Ectodermal cell (in vitro differentiated cells): Measurements from ENCODE around the gene PLA2G12A.

Experiments used
- H3K27ac ChIP-seq: 2 replicates; pipeline ENCODE4 v1.7.0; 2013; ENCODE audit warnings: mild to moderate bottlenecking, low read depth, low read length; ENCODE audit not compliant: insufficient read depth, poor library complexity, severe bottlenecking
- H3K27me3 ChIP-seq: 2 replicates; pipeline ENCODE4 v1.7.0; 2013; ENCODE audit warnings: mild to moderate bottlenecking, low read length; ENCODE audit not compliant: insufficient read depth, control insufficient read depth, poor library complexity, severe bottlenecking
- H3K36me3 ChIP-seq: one replicate; pipeline ENCODE4 v1.7.0; 2013; ENCODE audit warnings: low read length; ENCODE audit not compliant: control insufficient read depth, insufficient read depth
- H3K4me1 ChIP-seq: one replicate; pipeline ENCODE4 v1.7.0; 2013; ENCODE audit warnings: low read length; ENCODE audit not compliant: control insufficient read depth, insufficient read depth
- H3K4me3 ChIP-seq: 2 replicates; pipeline ENCODE4 v1.7.0; 2013; ENCODE audit warnings: low read depth, low read length, control low read depth; ENCODE audit not compliant: insufficient read depth
- H3K9me3 ChIP-seq: 2 replicates; pipeline ENCODE4 v1.7.0; 2013; ENCODE audit warnings: mild to moderate bottlenecking, low read length, moderate library complexity; ENCODE audit not compliant: control insufficient read depth
- WGBS, 2 experiments: methylation state at CpG; one replicate each; pipeline ENCODE4 v1.1.7; 2013; ENCODE audit warnings: missing lambda C conversion rate in 2 of 2; 5-methylcytosine and 5-hydroxymethylcytosine counted together

The PLA2G12A gene

DNA sequence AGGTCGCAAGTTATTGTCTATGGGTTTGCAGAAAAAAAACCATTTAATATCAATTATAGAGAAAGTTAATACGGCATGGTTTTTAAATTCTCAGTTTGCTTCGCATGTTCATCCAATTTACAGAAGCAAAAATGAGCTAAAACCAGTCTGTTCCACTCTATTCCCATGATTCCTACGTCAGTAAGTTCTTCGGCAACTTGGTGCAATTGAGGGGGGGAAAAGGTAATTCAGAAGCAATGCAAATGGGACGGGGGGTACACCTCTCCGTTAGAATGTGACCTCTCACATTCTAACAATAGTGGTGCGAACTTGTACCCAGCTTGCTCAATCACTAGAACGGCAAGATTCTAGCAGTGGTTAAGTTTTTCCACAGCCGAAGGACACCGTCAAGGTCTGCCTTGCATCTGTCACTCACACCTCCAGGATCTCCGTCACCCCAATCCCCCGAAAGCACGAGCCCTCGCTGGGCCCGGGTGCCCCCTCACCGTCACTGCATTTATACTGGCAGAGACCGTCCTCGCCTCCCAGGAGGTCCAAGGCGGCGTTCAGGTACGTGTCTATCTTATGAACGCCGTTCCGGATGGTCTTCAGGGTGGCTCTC is 653 bp downstream of the PLA2G12A start:
- Histone ChIP-seq H3K27ac (no peak overlapping the region), H3K4me1 (peaks cover 6% of the 10 kb centered on the region), H3K36me3 (no peaks in the 10 kb centered on the region), H3K9me3 (no peaks in the 10 kb centered on the region), H3K4me3 (peak overlapping the region; percentile 71), H3K27me3 (peaks cover 11% of the 10 kb centered on the region)
- WGBS, 2 experiments = 1 to 3% methylated on average over 23 to 25 of the region's 25 CpGs

DNA sequence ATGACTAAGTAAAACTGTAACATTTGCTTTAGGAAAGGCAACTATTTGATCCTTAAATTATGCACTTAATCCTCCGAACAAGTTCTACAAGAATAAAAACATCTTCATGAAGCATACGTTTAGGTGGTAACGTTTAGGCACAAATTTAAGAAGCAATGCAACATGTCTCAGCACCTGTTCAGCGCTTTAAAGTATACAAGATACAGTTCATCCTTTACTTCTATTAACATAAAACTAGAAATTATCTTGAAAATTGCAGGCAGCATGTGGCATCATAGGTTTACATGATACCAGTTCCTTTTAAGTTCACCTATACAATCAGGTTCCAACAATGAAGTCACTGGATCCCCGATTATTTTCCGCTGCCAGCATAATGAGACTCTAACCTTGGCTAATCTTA is 1.5 kb downstream of the PLA2G12A start:
- Histone ChIP-seq H3K36me3 (no peaks in the 10 kb centered on the region), H3K27ac (no peak overlapping the region), H3K4me3 (no peak overlapping the region), H3K9me3 (no peaks in the 10 kb centered on the region), H3K27me3 (peaks cover 11% of the 10 kb centered on the region), H3K4me1 (peaks cover 6% of the 10 kb centered on the region)
- WGBS, 2 experiments = 90 to 93% methylated on average over 6 of the region's 6 CpGs

DNA sequence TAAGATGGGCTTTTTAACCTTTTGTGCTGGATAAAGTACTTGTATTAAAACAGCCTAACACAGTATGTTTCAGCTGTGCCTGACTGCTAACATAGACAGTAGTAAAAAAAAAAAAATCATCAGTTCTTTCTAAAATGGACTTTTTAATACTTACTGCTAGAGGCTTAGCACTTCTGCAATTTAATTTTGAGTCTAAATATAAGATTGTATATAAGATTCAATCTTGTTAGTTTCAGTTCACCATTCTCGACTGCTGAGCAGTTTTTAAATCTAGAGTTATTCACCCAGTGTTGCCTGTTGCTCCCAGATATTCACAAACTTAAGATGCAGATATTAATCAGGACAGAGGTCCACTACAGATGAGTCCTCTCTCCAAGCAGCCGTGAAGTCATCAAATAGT is 6.8 kb downstream of the PLA2G12A start:
- H3K4me1 ChIP-seq = no peaks in the 10 kb centered on the region

DNA sequence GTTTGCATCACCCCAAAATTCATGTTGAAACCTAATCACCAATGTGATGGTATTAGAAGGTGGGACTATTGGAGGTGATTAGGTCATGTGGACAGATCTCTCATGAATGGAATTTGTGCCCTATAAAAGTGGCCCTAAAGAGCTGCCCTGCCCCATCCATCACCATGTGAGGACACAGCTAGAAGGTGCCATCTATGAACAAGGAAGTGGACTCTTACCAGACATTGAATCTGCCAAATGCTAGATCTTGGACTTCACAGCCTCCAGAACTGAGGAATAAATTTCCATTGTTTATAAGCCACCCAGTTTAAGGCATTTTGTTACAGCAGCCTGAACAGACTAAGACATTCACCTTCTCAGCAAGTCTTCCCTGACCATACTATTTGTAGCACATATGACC is 7.5 kb downstream of the PLA2G12A start:
- Histone ChIP-seq H3K4me1 (no peaks in the 10 kb centered on the region), H3K27ac (no peak overlapping the region), H3K27me3 (no peaks in the 10 kb centered on the region), H3K36me3 (no peaks in the 10 kb centered on the region), H3K9me3 (no peaks in the 10 kb centered on the region), H3K4me3 (no peak overlapping the region)

More for the DNA sequence above, 6.8 kb downstream of the PLA2G12A start:
- no peaks in the 10 kb centered on the region for H3K36me3 ChIP-seq
- H3K4me3 ChIP-seq = no peak overlapping the region
- 94 to 96% methylated on average over 2 of the region's 2 CpGs for WGBS, 2 experiments
- no peaks in the 10 kb centered on the region for H3K27me3 ChIP-seq
- H3K9me3 ChIP-seq = no peaks in the 10 kb centered on the region
- H3K27ac ChIP-seq = no peak overlapping the region

DNA sequence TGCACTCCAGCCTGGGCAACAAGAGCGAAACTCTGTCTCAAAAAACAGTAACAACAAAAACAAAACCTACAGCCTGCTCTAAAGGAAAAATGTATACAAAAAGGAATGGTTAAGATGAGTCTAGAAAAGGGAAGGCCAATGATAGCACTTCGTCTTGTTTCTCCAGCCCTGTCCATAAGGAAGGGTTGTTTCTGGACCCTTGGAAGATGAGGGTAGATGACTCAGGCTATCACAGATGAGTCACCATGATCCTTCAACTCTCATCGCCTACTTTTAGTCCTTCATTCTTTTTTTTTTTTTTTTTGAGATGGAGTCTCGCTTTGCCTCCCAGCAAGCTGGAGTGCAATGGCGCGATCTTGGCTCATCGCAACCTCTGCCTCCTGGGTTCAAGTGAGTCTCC is 8.8 kb downstream of the PLA2G12A start:
- WGBS, 2 experiments = 88 to 89% methylated on average over 7 of the region's 7 CpGs
- H3K27ac ChIP-seq = no peak overlapping the region
- H3K4me3 ChIP-seq = no peak overlapping the region
- no peaks in the 10 kb centered on the region for H3K4me1 ChIP-seq
- no peaks in the 10 kb centered on the region for H3K9me3 ChIP-seq
- H3K36me3 ChIP-seq = peaks cover 4% of the 10 kb centered on the region
- no peaks in the 10 kb centered on the region for H3K27me3 ChIP-seq

DNA sequence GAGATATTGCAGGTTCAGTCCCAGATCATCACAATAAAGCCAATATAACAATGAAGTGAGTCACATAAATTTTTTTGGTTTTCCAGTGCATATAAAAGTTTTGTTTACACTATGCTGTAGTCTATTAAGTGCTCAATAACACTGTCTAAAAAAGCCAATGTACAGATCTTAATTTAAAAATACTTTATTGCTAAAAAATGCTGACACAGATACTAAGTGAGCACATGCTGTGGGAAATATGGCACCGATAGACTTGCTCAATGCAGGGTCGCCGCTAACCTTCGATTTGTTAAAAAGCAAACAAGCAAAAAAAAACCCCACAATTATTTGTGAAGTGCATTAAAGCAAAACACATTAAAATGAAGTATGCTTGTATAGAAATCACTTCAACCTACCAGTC is 10.3 kb downstream of the PLA2G12A start:
- peaks cover 4% of the 10 kb centered on the region for H3K36me3 ChIP-seq
- H3K27ac ChIP-seq = no peak overlapping the region
- 98% methylated on average over 4 of the region's 4 CpGs; no CpG with 5 or more reads in 1 of the 2 experiments for WGBS, 2 experiments
- no peaks in the 10 kb centered on the region for H3K27me3 ChIP-seq
- H3K9me3 ChIP-seq = no peaks in the 10 kb centered on the region
- H3K4me3 ChIP-seq = no peak overlapping the region
- no peaks in the 10 kb centered on the region for H3K4me1 ChIP-seq

DNA sequence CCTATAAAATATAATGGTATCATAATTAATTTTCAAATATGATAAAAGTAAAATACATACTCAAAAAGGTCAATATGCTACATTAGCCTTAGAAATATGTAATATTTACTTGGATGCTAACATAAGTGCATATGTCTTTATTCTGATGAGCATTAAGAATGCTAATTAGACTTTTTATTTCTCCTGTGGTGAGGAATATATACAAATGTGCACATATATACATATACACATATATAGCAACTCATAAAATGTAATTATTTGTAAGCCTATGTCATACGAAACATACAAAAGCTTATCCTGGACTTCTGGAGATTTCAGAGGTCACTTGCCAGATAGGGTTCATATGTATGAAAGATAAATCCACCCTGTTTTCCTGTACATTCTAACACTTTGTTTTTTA is 11.1 kb downstream of the PLA2G12A start:
- Histone ChIP-seq H3K9me3 (no peaks in the 10 kb centered on the region), H3K4me1 (no peaks in the 10 kb centered on the region), H3K4me3 (no peak overlapping the region), H3K27ac (no peak overlapping the region), H3K27me3 (no peaks in the 10 kb centered on the region), H3K36me3 (peaks cover 4% of the 10 kb centered on the region)
- WGBS, 2 experiments = 93 to 100% methylated on average over 1 of the region's 1 CpG

DNA sequence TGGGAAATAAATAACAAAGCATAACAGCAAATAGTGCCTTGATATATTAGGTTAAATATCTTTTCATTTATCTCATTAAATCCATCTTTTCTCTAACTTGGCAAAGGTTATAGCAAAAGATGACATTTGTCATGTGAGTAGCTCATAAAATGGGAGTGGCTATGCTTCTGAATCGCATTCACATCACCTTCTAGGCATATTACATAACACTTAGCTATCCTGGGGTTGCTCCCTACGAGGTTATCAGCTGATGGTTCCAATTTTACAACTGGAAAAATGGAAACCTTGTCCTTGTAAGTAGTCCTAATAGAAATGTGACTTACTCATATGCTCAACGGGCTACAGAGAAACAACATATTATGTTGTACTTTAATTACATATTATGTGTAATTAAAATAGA is 16.4 kb downstream of the PLA2G12A start:
- Histone ChIP-seq H3K4me1 (no peaks in the 10 kb centered on the region), H3K4me3 (no peak overlapping the region), H3K27me3 (no peaks in the 10 kb centered on the region), H3K27ac (no peak overlapping the region), H3K36me3 (peaks cover 4% of the 10 kb centered on the region), H3K9me3 (no peaks in the 10 kb centered on the region)
- WGBS, 2 experiments = 60 to 85% methylated on average over 1 to 2 of the region's 3 CpGs

DNA sequence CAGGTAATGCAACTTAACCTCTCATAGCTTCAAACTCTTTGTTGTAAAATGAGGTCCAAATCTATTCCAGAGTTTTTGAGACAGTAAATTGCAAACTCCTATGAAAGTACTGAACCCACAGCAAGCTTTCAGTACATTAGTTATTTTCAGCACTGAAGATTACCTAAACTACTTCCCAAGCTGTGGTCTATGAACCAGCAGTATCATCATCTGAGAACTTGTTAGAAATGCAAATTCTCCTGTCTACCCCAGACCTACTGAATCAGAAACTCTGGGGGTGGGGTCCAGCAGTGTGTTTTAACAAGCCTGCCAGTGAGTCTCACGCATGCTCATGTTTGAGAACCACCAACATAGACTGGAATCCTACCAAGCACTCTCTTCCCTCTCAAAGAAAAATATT is 20.9 kb downstream of the PLA2G12A start:
- H3K36me3 ChIP-seq = no peaks in the 10 kb centered on the region
- H3K9me3 ChIP-seq = no peaks in the 10 kb centered on the region
- 94 to 100% methylated on average over 1 of the region's 1 CpG for WGBS, 2 experiments
- no peaks in the 10 kb centered on the region for H3K4me1 ChIP-seq
- no peak overlapping the region for H3K4me3 ChIP-seq
- H3K27me3 ChIP-seq = no peaks in the 10 kb centered on the region
- H3K27ac ChIP-seq = no peak overlapping the region

DNA sequence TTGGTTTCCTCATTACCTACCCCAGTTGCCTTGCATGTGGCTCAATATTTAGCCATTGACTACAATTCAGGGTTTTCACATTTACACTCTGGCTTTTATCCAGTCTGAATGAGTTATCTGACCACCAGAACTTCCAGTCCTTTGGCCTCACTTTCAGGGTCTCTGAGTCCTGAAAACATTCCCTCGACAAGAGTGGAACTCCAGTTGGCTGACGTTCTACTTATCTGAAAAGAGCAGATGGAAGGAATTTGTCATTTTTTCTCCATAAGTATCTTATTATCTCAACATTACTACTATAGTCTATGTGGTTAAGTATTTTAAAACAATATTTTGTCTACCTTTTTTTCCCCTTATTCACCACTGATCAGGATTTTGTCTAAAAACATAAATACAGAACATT is 21.4 kb downstream of the PLA2G12A start:
- WGBS, 2 experiments = 87 to 100% methylated on average over 2 of the region's 2 CpGs
- Histone ChIP-seq H3K27ac (no peak overlapping the region), H3K4me3 (no peak overlapping the region), H3K27me3 (no peaks in the 10 kb centered on the region), H3K9me3 (no peaks in the 10 kb centered on the region), H3K36me3 (no peaks in the 10 kb centered on the region), H3K4me1 (peaks cover 4% of the 10 kb centered on the region)
